H1 (cell line): ENCODE data around the gene PRDM1. TPM values are rescaled to one million over a fixed set of nuclear protein-coding genes. Genes with fewer than 3 reads are reported as not detected.

Source experiments
- CTCF ChIA-PET: fragments of 300-600 bp; sonication (Branson Sonifier 250); formaldehyde crosslinking; loops from one replicate; lab custom pipeline; 2021; ENCODE audit not compliant: partially characterized antibody; lab: Charles Lee
- POLR2A ChIA-PET: fragments of 300-600 bp; sonication (Branson Sonifier 250); formaldehyde crosslinking; loops from one replicate; lab custom pipeline; 2021; ENCODE audit warnings: inconsistent platforms; ENCODE audit not compliant: partially characterized antibody; lab: Charles Lee
- DNase-seq, 2 experiments: peaks; one replicate each; pipeline versions ENCODE4 v3.0.0 to v3.0.0-alpha.2; 2010 to 2022; ENCODE audit warnings: low spot score in 2 of 2, low read depth in 1 of 2, mixed read lengths in 1 of 2
- FAIRE-seq: peaks from 2 replicates; lab custom pipeline; 2011; peaks lifted over from hg19 to GRCh38; lab: Jason Lieb, UNC
- H2AFZ ChIP-seq: 2 replicates; pipeline ENCODE4 v1.8.1; 2012; ENCODE audit warnings: low read length, inconsistent platforms
- H2AK5ac ChIP-seq: 2 replicates; pipeline ENCODE4 v1.6.1; 2013; ENCODE audit warnings: low read depth, low read length
- H2BK120ac ChIP-seq: replicated peaks from 2 replicates; pipeline ENCODE3; 2013; ENCODE audit warnings: low read depth, low read length, inconsistent platforms
- H2BK12ac ChIP-seq: 2 replicates; pipeline ENCODE4 v1.6.1; 2013; ENCODE audit warnings: low read depth, low read length
- H2BK15ac ChIP-seq: 2 replicates; pipeline ENCODE4 v1.6.1; 2013; ENCODE audit warnings: low read length
- H2BK20ac ChIP-seq: 2 replicates; pipeline ENCODE4 v1.6.1; 2013; ENCODE audit warnings: low read length
- H2BK5ac ChIP-seq: 2 replicates; pipeline ENCODE4 v1.6.1; 2013; ENCODE audit warnings: low read depth, low read length
- H3K14ac ChIP-seq: 2 replicates; pipeline ENCODE4 v1.6.1; 2013; ENCODE audit warnings: inconsistent platforms; ENCODE audit not compliant: insufficient read length
- H3K18ac ChIP-seq: 2 replicates; pipeline ENCODE4 v1.6.1; 2013; ENCODE audit warnings: low read length; ENCODE audit errors: extremely low read depth
- H3K23ac ChIP-seq: 2 replicates; pipeline ENCODE4 v1.6.1; 2013; ENCODE audit warnings: inconsistent platforms; ENCODE audit not compliant: insufficient read length
- H3K23me2 ChIP-seq: 2 replicates; pipeline ENCODE4 v1.6.1; 2013; ENCODE audit warnings: low read depth, low read length
- H3K27ac ChIP-seq: 2 replicates; pipeline ENCODE4 v1.6.1; 2011; ENCODE audit warnings: low read depth, low read length, inconsistent platforms
- H3K27me3 ChIP-seq, 4 experiments: replicated peaks in 1 of 4; 1 replicate in 1 of 4; 2 replicates in 3 of 4; pipeline versions ENCODE4 v1.6.1 to v1.8.1; 2011 to 2013; ENCODE audit warnings: low read length in 3 of 4, mild to moderate bottlenecking in 3 of 4, inconsistent platforms in 2 of 4, mixed read lengths in 2 of 4, moderate library complexity in 1 of 4; ENCODE audit not compliant: control insufficient read depth in 3 of 4, insufficient read depth in 3 of 4; ENCODE audit errors: extremely low read depth in 1 of 4
- H3K36me3 ChIP-seq, 4 experiments: 2 replicates each; pipeline versions ENCODE4 v1.6.1 to v1.8.1; 2011 to 2013; ENCODE audit warnings: mild to moderate bottlenecking in 4 of 4, low read length in 3 of 4, moderate library complexity in 2 of 4, control low read depth in 1 of 4, inconsistent platforms in 1 of 4; ENCODE audit not compliant: insufficient read depth in 4 of 4, control insufficient read depth in 2 of 4
- H3K4ac ChIP-seq: replicated peaks from 2 replicates; pipeline ENCODE3; 2013; ENCODE audit warnings: low read length, low read depth, mixed read lengths, inconsistent platforms; ENCODE audit not compliant: insufficient read length
- H3K4me1 ChIP-seq, 4 experiments: replicated peaks in 1 of 4; 1 replicate in 1 of 4; 2 replicates in 3 of 4; pipeline versions ENCODE4 v1.6.1 to v1.8.1; 2011 to 2013; ENCODE audit warnings: low read length in 3 of 4, inconsistent platforms in 2 of 4, mixed read lengths in 1 of 4; ENCODE audit not compliant: insufficient read depth in 4 of 4, control insufficient read depth in 3 of 4
- H3K4me2 ChIP-seq, 2 experiments: 2 replicates each; pipeline versions ENCODE4 v1.6.1 to v1.8.1; 2011 to 2013; ENCODE audit warnings: low read depth in 2 of 2, low read length in 2 of 2, control low read depth in 1 of 2, inconsistent platforms in 1 of 2, mild to moderate bottlenecking in 1 of 2; ENCODE audit not compliant: insufficient read depth in 1 of 2
- H3K4me3 ChIP-seq, 4 experiments: fragments of 200-600, 300-600 bp in 1 of 4; sonication (generic), shearing (Covaris generic), sonication (Bioruptor Twin) in 1 of 4; 2 replicates each; pipeline versions ENCODE4 v1.5.1 to v1.8.1; 2011 to 2016; ENCODE audit warnings: low read length in 4 of 4, low read depth in 3 of 4, control low read depth in 2 of 4, inconsistent platforms in 2 of 4, mild to moderate bottlenecking in 2 of 4, mixed read lengths in 1 of 4, moderate library complexity in 1 of 4; ENCODE audit not compliant: insufficient read depth in 2 of 4; ENCODE audit errors: extremely low read depth in 1 of 4
- H3K56ac ChIP-seq: replicated peaks from 2 replicates; pipeline ENCODE3; 2013; ENCODE audit warnings: low read depth, mild to moderate bottlenecking, mixed read lengths, low read length, inconsistent platforms; ENCODE audit not compliant: insufficient read length
- H3K79me1 ChIP-seq: 2 replicates; pipeline ENCODE4 v1.6.1; 2013; ENCODE audit warnings: low read depth, low read length, control low read depth
- H3K79me2 ChIP-seq, 2 experiments: 2 replicates each; pipeline versions ENCODE4 v1.6.1 to v1.8.1; 2012 to 2013; ENCODE audit warnings: low read length in 2 of 2, mild to moderate bottlenecking in 2 of 2, inconsistent platforms in 1 of 2; ENCODE audit not compliant: insufficient read depth in 2 of 2, control insufficient read depth in 1 of 2
- H3K9ac ChIP-seq, 4 experiments: replicated peaks in 1 of 4; 1 replicate in 1 of 4; 2 replicates in 3 of 4; pipeline versions ENCODE4 v1.6.1 to v1.8.1; 2011 to 2013; ENCODE audit warnings: low read depth in 3 of 4, low read length in 3 of 4, control low read depth in 2 of 4, mild to moderate bottlenecking in 2 of 4, moderate library complexity in 2 of 4, inconsistent platforms in 1 of 4; ENCODE audit errors: extremely low read depth in 1 of 4
- H3K9me3 ChIP-seq, 2 experiments: 2 replicates each; pipeline versions ENCODE4 v1.6.1 to v1.8.1; 2012 to 2013; ENCODE audit warnings: mild to moderate bottlenecking in 2 of 2, moderate library complexity in 2 of 2, control low read depth in 1 of 2, inconsistent platforms in 1 of 2, low read depth in 1 of 2, low read length in 1 of 2, mixed read lengths in 1 of 2; ENCODE audit not compliant: insufficient read depth in 2 of 2
- H4K20me1 ChIP-seq, 2 experiments: replicated peaks in 1 of 2; 2 replicates each; pipeline versions ENCODE3 to v1.8.1; 2011 to 2013; ENCODE audit warnings: inconsistent platforms in 2 of 2, low read length in 2 of 2, mild to moderate bottlenecking in 1 of 2; ENCODE audit not compliant: insufficient read depth in 2 of 2, control insufficient read depth in 1 of 2
- H4K5ac ChIP-seq: 2 replicates; pipeline ENCODE4 v1.6.1; 2013; ENCODE audit warnings: low read length, low read depth, mixed read lengths, inconsistent platforms; ENCODE audit not compliant: insufficient read length
- H4K8ac ChIP-seq: 2 replicates; pipeline ENCODE4 v1.8.0; 2013; ENCODE audit warnings: mild to moderate bottlenecking, moderate library complexity, low read length, inconsistent platforms; ENCODE audit not compliant: insufficient read depth; ENCODE audit errors: extremely low read depth
- H4K91ac ChIP-seq: replicated peaks from 2 replicates; pipeline ENCODE3; 2013; ENCODE audit warnings: low read length, mixed read lengths, inconsistent platforms; ENCODE audit not compliant: insufficient read length
- ASH2L ChIP-seq: fragments of 200-600, 300-600 bp; sonication (generic); IDR thresholded peaks from one replicate; pipeline ENCODE4 v1.7.1; 2017; ENCODE audit warnings: low read length
- CHD1 ChIP-seq: IDR thresholded peaks from 2 replicates; pipeline ENCODE4 v1.6.1; 2012; ENCODE audit warnings: low read depth, low read length, improper control_type of control experiment
- CREB1 ChIP-seq: IDR thresholded peaks from 2 replicates; pipeline ENCODE4 v1.6.1; 2012; ENCODE audit warnings: inconsistent platforms
- CTCF ChIP-seq, 3 experiments: IDR thresholded peaks; 1 replicate in 2 of 3; 2 replicates in 1 of 3; pipeline versions ENCODE4 v1.5.1 to v1.6.1; 2011; ENCODE audit warnings: low read length in 3 of 3, mild to moderate bottlenecking in 3 of 3, inconsistent platforms in 2 of 3, low read depth in 1 of 3, moderate library complexity in 1 of 3; ENCODE audit not compliant: insufficient read depth in 1 of 3; ENCODE audit errors: control extremely low read depth in 1 of 3
- EZH2 ChIP-seq: fragments of 200-600 bp; sonication (generic); IDR thresholded peaks from 2 replicates; pipeline ENCODE4 v1.7.1; 2012; ENCODE audit warnings: low read depth, mild to moderate bottlenecking, moderate library complexity, low read length, inconsistent platforms; ENCODE audit not compliant: severe bottlenecking
- POLR2AphosphoS5 ChIP-seq: IDR thresholded peaks from 2 replicates; pipeline ENCODE4 v1.6.1; 2011; ENCODE audit warnings: low read depth, low read length
- RBBP5 ChIP-seq: IDR thresholded peaks from 2 replicates; pipeline ENCODE4 v1.7.1; 2012; ENCODE audit warnings: low read depth, mild to moderate bottlenecking, inconsistent platforms, low read length, moderate library complexity, borderline replicate concordance
- SIRT6 ChIP-seq: IDR thresholded peaks from one replicate; pipeline ENCODE4 v1.7.1; 2012; ENCODE audit warnings: low read length, inconsistent platforms
- SIX5 ChIP-seq: IDR thresholded peaks from 2 replicates; pipeline ENCODE4 v1.6.1; 2011; ENCODE audit warnings: mild to moderate bottlenecking, low read depth, low read length
- SP2 ChIP-seq: IDR thresholded peaks from 2 replicates; pipeline ENCODE4 v1.6.1; 2012; ENCODE audit warnings: mild to moderate bottlenecking, low read length, inconsistent platforms
- TAF1 ChIP-seq: IDR thresholded peaks from 2 replicates; pipeline ENCODE4 v1.6.1; 2011; ENCODE audit warnings: mild to moderate bottlenecking, low read depth, low read length
- WGBS, 2 experiments: shearing (Covaris generic) in 1 of 2; methylation state at CpG; one replicate each; pipeline versions ENCODE4 v1.1.6 to v1.1.7; 2013 to 2015; ENCODE audit warnings: low lambda C conversion rate in 2 of 2, mixed read lengths in 2 of 2, inconsistent platforms in 1 of 2, low coverage in 1 of 2, missing lambda C conversion rate in 1 of 2; ENCODE audit not compliant: insufficient replicate concordance in 2 of 2, insufficient coverage in 1 of 2, insufficient read length in 1 of 2; ENCODE audit errors: extremely low coverage in 1 of 2, missing lambda C conversion rate in 1 of 2; 5-methylcytosine and 5-hydroxymethylcytosine counted together
- polyA plus RNA-seq, 7 experiments: library from polyadenylated mRNA; depleted of rRNA in 3 of 7; stranded (reverse) in 5 of 7; unstranded in 2 of 7; fragments of >200 nt in 5 of 7; fragments of 200-250 nt in 2 of 7; gene quantifications; 1 replicate in 5 of 7; 2 replicates in 1 of 7; 4 replicates in 1 of 7; pipeline versions ENCODE4 v1.2.1 to v1.2.3, GENCODE V29; 2011 to 2013; ENCODE audit warnings: missing spikeins in 2 of 7, mixed read lengths in 2 of 7
- total RNA-seq: library from RNA; stranded (reverse); fragmentation: NEBNext Ultra II Directional; extraction: Animal tissue kit (Norgen Biotek cat#: 25700); gene quantifications from 2 replicates; pipeline ENCODE4 v1.2.1, GENCODE V29; 2021

The PRDM1 gene
- total and polyA plus RNA-seq, 2 of the 8 experiments (the other 6 are each of a cell fraction or from before 2014, with no cell fraction given), result 0.21 to 0.74 TPM

GRCh38 chr6:106152952-106153351, 66.8 kb downstream of the PRDM1 start:
- Histone ChIP-seq H3K79me2 (no peaks in the 10 kb centered on the region), H3K18ac (no peak overlapping the region), H4K20me1 (no peaks in the 10 kb centered on the region), H2AK5ac (no peak overlapping the region), H2AFZ (no peak overlapping the region), H4K5ac (no peak overlapping the region), H3K23ac (no peak overlapping the region), H3K4ac (no peak overlapping the region), H3K36me3 (no peaks in the 10 kb centered on the region), H4K91ac (no peak overlapping the region), H3K56ac (no peak overlapping the region), H3K9ac (no peak overlapping the region), H3K79me1 (no peaks in the 10 kb centered on the region), H2BK15ac (no peak overlapping the region), H2BK12ac (no peak overlapping the region), H2BK5ac (no peak overlapping the region), H3K27ac (no peak overlapping the region), H3K23me2 (peaks cover 3% of the 10 kb centered on the region; the same call in 1 of the 2 replicates), H4K8ac (no peak overlapping the region), H2BK120ac (no peak overlapping the region), H3K14ac (no peak overlapping the region), H3K27me3 (no peaks in the 10 kb centered on the region; a peak in 1 of 7 replicates), H3K4me1 (peaks cover 0 to 5% (median under 1%) of the 10 kb centered on the region in 4 experiments; a peak in 1 of 7 replicates), H3K4me3 (no peak overlapping the region), H3K4me2 (no peak overlapping the region), H3K9me3 (no peaks in the 10 kb centered on the region), H2BK20ac (no peak overlapping the region)
- 93% methylated on average over 4 of the region's 4 CpGs; no CpG with 5 or more reads in 1 of the 2 experiments for WGBS, 2 experiments
- DNase-seq, result no peak
- no peak for TF ChIP-seq CREB1
- TF ChIP-seq CTCF (IDR thresholded peaks at IDR 0.05; ENCODE audit: control extremely low read depth in 1 of 3, insufficient read depth in 1 of 3, low read depth in 1 of 3, low read length in 3 of 3), result no peak
- TF ChIP-seq CHD1, result no peak
- no peak for TF ChIP-seq POLR2AphosphoS5
- TF ChIP-seq EZH2, result no peak
- TF ChIP-seq SP2, result no peak
- no peak for TF ChIP-seq ASH2L
- TF ChIP-seq SIRT6, result no peak
- no peak for TF ChIP-seq SIX5
- TF ChIP-seq RBBP5, result no peak
- TF ChIP-seq TAF1, result no peak
- FAIRE-seq, result no peak
- ChIA-PET CTCF (interaction anchor here (0.6 to 5.3 kb wide), 7 partner anchors 11 to 722 kb away, joined by 3 to 38 read pairs (median 4); no protein-coding TSS in a partner anchor), POLR2A (no interaction called here)
